ENCODE results near the gene TCF19. TPM values are rescaled to one million over a fixed set of nuclear protein-coding genes. Genes with fewer than 3 reads are reported as not detected.

Gene TCF19
- total RNA-seq, 1 donor from 2014 or later: 34.1 TPM

DNA sequence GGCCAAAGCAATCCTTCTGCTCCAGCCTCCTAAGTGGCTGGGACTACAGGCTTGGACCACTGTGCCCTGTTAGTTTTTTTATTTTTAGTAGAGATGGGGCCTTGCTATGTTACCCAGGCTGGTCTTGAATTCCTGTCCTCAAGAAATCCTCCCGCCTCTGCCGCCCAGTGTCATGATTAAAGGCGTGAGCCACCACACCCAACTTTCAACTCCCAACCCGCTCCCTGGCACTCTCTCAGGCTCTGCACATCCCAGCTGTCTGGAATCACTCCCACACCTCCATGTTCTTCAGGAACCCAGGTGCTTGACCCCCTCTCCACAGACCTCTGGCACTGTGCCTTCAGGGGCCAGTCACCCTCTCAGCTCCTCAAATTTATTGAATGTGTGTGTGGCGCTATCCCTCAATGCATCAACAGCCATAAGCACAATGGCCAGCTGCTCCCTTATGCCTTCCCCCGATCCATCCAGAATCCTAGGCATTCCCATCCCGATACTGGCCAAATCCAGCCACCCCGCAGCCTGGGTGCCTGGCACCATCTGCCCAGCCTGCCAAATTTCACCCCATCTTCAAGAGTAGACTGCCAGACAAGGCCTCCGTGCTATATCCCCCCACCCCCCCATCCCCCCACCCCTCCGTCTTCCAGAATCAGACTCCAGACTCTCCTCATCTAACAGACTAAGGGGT lies 12.7 kb downstream of the TCF19 start:
- TF ChIP-seq CTCF (conservative IDR thresholded peaks at IDR 0.05; ENCODE audit: low read depth, low read length): no peak
- DNase-seq (ENCODE audit: low read depth): no peak

GRCh38 chr6:31171931-31172905 lies 13.8 kb downstream of the TCF19 start:
- H3K4me3 ChIP-seq (ENCODE audit: low read depth, low read length): no peak overlapping the region
- DNase-seq (ENCODE audit: low read depth): no peak
- no peak for TF ChIP-seq CTCF (conservative IDR thresholded peaks at IDR 0.05; ENCODE audit: low read depth, low read length)

More for the DNA sequence above, 12.7 kb downstream of the TCF19 start:
- H3K4me3 ChIP-seq (ENCODE audit: low read depth, low read length): no peak overlapping the region

GRCh38 chr6:31172973-31173384 lies 14.6 kb downstream of the TCF19 start:
- no peak overlapping the region for H3K4me3 ChIP-seq (ENCODE audit: low read depth, low read length)
- no peak for TF ChIP-seq CTCF (conservative IDR thresholded peaks at IDR 0.05; ENCODE audit: low read depth, low read length)

GRCh38 chr6:31173406-31173805 lies 15.0 kb downstream of the TCF19 start:
- DNase-seq (ENCODE audit: low read depth): no peak
- no peak overlapping the region for H3K4me3 ChIP-seq (ENCODE audit: low read depth, low read length)
- no peak for TF ChIP-seq CTCF (conservative IDR thresholded peaks at IDR 0.05; ENCODE audit: low read depth, low read length)

More at GRCh38 chr6:31172973-31173384, 14.6 kb downstream of the TCF19 start:
- DNase-seq (ENCODE audit: low read depth): no peak

DNA sequence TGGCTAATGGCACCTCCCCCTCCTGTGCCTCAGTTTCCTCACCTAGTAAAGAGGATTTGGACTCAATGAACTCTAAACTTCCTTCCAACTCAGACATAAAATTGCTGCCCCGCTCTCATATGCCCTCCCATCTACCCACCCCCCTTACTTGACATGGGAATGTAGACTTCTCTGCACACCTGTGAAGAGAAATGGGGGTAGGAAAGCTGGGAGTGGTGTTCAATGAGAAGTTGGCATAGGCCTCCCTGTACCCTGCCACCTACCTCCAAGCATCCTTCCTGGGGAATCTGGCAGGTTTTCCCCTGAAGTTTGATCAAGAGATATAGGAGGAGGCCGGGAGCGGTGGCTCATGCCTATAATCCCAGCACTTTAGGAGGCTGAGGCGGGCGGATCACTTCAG lies 16.0 kb downstream of the TCF19 start:
- TF ChIP-seq CTCF (conservative IDR thresholded peaks at IDR 0.05; ENCODE audit: low read depth, low read length): no peak
- DNase-seq (ENCODE audit: low read depth): no peak

DNA sequence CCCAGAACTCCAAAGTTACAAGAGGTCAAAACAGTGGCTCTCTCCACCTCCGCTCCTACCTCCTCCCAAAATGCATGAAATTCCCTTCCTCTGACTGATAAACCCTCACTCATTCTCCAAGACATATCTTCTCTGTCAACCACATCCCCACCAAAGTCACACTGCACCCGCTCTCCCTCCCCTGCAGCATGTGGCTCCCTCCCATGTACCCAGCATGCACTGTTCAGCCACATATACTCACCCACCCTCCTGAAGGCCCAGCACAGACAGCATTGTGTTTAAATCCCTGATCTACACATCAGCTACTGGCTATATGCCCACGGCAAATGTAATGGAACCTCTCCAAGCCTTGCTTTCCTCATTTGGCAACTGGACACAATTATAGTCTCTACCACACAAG lies 17.6 kb downstream of the TCF19 start:
- no peak for TF ChIP-seq CTCF (conservative IDR thresholded peaks at IDR 0.05; ENCODE audit: low read depth, low read length)
- no peak overlapping the region for H3K4me3 ChIP-seq (ENCODE audit: low read depth, low read length)
- DNase-seq (ENCODE audit: low read depth): no peak

More for the DNA sequence above, 16.0 kb downstream of the TCF19 start:
- H3K4me3 ChIP-seq (ENCODE audit: low read depth, low read length): no peak overlapping the region

Measured in epithelial cell of proximal tubule (primary cell).